GM10266 (cell line): ENCODE results near the gene GREB1.

Experiments
- DNase-seq: peaks from one replicate; pipeline ENCODE4 v3.0.0; 2012; ENCODE audit errors: extremely low spot score
- CTCF ChIP-seq: IDR thresholded peaks from 2 replicates; pipeline ENCODE4 v1.5.1; 2012; ENCODE audit warnings: mild to moderate bottlenecking, low read depth; ENCODE audit not compliant: control insufficient read depth, insufficient read depth; ENCODE audit errors: missing control alignments

GREB1 gene

GRCh38 chr2:11577101-11577883 is 43.4 kb downstream of the GREB1 start:
- no peak for DNase-seq
- TF ChIP-seq CTCF = no peak

DNA sequence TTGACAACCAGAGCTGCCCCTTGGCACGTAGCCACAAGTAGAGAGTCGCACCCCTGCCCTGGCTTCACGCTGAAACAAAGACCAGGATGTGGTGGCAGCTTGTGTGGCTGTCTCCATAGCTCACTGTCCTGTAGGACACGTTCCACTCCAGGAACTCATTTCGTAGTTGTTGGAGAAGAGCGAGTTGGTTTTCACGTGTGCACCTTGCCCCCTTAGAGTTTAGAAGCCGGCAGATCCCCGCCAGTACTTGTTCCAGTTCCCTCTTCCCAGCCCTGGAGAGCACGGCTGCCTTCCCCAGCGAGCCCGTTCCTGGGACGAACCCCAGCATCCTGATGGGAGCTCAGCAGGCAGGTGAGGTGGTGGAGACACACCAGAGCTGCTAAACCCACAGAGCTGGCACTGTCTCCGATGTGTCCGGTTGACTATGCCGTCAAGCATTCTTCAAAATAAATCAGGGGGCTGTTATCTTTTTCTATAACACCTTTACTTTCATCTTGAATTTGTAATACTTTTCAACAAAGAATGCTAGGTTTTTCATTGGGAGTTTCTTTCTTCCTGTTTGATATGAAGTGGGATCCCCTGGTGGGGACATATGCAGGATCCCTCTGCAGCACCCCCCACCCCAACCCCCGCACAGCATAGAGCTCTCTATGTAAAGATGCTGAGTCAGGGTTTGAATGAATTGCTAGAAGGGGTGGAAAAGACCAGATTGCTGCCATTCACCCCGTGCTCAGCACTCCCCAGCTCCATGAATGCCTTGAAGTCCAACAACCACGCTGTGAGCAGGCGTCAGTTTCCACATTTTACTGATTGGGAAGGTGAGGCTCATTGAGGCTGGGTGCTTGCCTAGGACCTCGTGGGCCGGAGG is 44.5 kb downstream of the GREB1 start:
- TF ChIP-seq CTCF = no peak
- no peak for DNase-seq

GRCh38 chr2:11578986-11579774 is 45.3 kb downstream of the GREB1 start:
- TF ChIP-seq CTCF = no peak
- no peak for DNase-seq

- TF ChIP-seq CTCF = no peak
- DNase-seq = no peak
Measured at GRCh38 chr2:11579867-11580659, 46.2 kb downstream of the GREB1 start.

GRCh38 chr2:11580697-11581096 is 46.9 kb downstream of the GREB1 start:
- TF ChIP-seq CTCF = no peak
- DNase-seq = no peak

- DNase-seq = no peak
- no peak for TF ChIP-seq CTCF
Measured at GRCh38 chr2:11581124-11581796, 47.4 kb downstream of the GREB1 start.
